MV-4-11 (cell line): ENCODE measurements around the gene ATF7IP.

Experiments
- DNase-seq: peaks from one replicate; lab custom pipeline; 2025; lab: John Stamatoyannopoulos, UW

Gene ATF7IP

DNA sequence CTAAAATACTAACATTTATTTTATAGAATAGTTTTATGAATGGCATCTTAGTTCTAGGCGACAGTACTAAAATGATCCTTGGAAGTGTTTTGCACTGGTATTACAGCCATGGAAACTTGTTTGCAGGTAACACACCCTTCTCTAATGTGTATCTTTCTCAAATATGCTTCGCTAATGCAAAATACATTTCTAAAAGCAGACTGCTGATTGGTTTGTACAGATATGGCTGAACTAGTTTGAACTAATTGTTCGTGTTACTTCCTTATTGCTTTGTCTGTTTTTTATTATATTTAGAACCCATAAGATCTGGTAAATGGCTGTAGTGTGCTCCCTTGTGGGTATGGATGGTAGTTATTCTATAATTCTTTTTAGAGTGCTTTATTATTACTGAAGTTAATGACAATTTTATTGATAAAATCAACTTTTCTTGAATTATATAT, 53.0 kb downstream of the ATF7IP start:
- peak; percentile 7 for DNase-seq

DNA sequence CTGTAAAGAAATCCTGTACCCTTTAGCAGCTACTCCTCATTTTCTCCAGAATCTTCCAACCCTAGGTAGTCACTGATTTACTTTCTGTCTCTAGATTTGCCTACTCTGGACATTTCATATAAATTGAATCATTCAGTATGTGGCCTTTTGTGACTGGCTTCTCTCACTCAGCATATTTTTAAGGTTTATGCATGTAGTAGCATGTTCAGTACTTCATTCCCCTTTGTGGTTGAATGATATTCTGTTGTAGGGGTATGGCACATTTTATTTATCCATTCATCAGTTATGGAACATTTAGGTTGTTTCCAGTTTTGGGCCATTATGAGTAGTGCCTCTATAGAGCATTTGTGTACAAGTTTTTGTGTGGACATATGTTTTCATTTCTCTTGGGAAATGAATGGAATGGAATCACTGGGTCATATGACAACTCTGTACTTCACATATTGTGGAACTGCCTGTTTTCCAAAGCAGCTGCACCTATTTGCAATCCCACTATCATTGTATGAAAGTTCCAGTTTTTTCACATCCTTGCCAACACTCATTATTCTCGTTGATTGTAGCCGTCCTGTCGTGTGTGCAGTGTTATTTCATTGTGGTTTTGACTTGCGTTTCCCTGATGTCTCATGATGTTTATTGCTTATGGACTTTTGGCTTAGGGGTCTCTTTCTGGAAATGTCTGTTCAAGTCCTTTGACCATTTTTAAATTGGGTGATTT, 57.2 kb downstream of the ATF7IP start:
- no peak for DNase-seq

DNA sequence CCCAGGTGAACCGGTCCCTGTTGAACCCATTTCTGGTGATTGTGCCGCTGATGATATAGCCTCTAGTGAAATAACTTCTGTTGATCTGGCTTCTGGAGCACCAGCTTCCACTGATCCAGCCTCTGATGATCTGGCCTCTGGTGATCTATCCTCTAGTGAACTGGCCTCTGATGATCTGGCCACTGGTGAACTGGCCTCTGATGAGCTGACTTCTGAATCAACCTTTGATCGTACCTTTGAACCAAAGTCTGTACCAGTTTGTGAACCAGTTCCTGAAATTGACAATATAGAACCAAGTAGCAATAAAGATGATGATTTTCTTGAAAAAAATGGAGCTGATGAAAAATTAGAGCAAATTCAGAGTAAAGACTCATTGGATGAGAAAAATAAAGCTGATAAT, 59.1 kb downstream of the ATF7IP start:
- DNase-seq: no peak

DNA sequence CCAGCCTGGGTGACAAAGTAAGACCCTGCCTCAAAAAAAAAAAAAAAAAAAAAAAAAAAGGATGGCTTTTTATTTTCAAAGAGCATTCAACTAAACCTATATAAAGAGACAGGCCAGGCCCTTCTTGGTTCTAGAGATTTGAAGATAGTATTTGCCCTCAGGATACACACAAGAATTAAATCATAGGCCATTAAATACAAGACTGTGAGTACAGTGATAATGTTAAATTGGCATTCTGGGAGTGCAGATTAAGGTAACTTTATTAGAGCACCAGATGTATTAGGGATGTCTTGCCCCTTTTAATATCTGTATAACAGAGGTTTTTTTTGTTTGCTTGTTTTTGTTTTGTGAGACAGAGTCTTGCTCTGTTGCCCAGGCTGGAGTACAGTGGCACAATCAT, 61.3 kb downstream of the ATF7IP start:
- no peak for DNase-seq

DNA sequence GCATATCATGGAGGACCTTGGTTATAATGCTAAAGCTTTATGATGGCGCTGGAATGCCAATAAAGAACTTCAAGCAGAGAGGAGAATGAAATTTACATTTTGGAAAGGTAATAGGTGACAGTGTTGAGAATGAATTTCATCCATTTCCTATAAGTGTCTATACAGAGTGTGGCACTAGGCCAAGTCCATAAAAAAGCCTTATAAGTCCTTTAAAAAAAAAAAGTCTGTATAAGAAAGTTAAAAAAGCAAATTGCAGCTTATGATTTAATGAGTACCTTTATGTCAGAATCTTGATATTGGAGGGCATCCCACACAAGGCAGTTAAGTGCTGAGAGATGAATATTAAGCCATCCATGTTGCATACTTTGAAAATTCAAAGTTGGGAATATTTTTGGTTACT, 62.4 kb downstream of the ATF7IP start:
- DNase-seq: no peak

DNA sequence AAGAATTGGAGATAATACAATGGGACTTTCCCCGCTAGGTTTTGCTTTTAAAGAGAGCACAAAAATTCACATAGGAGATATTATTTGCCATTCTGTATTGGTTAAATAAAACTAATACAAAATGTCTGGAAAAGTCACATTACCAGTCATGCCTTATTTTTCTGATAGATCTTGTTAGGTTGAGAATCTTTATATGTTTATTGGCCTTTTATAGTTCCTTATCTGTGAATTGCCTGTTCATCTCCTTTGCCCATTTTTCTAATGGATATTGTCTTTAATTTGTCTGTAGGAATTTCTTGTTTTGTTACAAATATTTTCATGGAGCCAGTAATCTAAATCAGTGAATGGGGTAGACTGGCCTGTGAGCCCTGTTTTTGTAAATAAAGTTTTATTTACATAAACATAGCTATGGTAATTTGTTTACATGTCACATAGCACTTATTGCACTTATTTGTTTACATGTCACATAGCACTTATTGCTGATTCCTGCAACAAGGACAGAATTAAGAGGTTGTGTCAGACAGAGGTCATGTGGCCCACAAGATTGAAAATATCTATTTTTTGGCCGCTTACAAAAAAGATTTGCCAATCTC, 65.0 kb downstream of the ATF7IP start:
- DNase-seq: no peak

DNA sequence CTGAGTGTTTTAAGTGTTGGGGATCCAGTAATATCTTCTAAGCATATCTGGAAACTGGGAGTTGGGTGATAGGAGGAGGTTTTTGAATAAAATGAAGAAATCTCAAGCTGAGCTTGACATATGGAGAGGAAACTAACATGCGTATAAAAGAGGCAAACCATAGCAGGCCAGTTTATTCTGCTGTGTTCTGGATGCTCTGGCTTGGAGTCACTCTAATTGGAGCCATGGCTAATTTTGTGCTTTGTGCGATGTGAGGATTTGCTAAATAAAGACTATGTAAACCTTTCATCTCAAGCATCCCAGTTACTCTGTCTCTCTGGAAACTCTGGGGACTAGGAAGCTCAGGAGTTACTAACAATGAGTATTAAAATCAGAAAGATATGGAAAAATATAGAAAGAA, 66.5 kb downstream of the ATF7IP start:
- DNase-seq: no peak

DNA sequence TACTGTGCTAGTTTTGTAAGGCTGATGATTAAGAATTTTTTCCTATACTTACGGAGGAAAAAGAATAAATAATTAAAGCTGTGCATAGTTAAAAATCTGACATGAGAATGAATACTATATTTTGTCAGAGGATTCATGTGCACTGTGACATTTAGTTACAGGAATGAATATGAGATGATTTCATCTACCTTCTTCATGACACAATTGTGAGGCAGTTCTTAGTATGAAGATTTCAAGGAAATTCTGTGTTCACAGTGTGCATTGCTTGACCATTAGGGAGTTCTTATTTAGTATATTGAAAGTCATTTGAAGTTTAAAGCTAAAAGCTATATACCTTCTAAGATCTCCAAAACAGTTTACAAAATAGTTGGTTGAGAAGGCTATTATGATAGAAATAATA, 70.1 kb downstream of the ATF7IP start:
- DNase-seq: no peak

DNA sequence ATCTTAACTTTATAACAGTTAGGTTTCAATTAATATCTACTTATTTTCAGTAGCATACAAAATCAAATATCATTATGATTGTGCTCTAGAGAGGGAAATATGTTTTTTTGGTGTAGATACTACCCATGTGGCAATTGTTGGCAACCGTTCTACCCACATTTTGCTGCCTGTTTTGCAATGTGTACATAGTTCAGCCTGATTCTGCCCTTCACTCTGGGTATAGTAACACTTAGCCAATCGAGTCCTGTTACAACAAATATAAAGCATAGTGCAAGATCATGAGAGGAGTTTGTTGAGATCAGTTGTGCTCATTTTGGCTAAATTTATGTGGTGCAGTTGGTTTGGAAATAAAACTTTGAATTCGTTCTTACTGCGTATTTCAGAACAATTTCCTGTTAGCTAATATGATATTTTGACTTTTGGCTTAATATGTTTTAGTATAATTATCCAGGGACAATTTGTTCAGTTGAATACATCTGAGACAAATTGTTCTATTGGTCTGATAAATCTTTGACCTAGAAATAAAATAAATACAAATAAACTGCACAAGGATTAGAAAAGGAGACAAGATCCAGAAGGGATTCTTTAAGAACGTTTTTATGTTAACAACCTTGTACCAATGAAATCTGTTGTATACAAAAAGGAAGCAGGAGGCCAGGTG, 76.9 kb downstream of the ATF7IP start:
- DNase-seq: peak; percentile 82

DNA sequence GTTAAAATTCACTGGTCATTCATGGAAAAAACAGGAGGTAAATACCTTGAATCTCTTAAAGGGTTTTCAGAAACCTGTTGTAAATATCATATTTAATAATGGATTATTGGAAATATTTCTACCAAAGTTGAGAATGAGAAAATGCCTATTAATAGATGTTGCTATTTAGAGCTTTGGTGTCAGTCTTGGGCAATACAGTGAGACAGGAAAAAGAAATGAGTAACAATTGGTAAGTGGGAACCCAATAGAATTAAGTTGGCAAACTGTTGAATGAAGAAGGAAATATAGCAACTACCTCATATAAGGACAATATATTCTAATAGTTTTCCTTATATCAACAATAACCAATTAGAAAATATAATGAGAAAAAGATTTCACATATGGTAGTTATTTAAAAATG, 78.0 kb downstream of the ATF7IP start:
- DNase-seq: peak; percentile 65

DNA sequence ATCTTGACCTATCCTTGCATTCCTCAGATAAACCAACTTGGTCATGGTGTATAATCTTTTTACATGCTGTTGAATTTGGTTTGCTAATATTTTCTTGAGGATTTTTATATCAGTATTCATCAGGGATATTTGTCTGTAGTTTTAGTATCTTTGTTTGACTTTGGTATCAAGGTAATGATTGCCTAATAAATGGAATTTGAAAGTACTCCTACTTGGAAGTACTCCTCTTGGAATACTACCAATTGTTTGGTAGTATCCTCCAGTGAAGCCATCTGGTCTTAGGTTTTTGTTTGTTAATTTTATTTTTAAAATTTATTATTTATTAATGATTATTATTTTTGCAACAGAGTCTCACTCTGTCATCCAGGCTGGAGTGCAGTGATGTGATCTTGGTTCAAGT, 85.0 kb downstream of the ATF7IP start:
- no peak for DNase-seq

DNA sequence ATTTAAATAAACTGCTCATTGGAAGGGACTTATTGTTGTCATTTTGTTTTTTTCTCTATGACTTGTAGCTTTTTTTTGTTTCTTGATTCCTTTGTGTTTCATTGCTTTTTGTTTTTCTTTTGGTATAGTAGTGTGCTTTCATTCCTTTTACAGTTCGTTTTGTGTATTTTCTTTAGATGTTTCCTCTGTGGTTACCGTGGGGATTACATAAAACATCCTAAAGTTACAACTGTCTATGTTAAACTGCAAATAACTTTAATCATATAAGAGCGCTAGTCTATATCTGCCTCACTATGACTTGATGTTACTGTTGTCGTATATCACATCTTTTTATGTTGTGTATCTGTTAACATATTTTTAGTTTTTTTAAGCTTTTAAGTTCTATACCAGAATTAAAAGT, 86.9 kb downstream of the ATF7IP start:
- DNase-seq: no peak

DNA sequence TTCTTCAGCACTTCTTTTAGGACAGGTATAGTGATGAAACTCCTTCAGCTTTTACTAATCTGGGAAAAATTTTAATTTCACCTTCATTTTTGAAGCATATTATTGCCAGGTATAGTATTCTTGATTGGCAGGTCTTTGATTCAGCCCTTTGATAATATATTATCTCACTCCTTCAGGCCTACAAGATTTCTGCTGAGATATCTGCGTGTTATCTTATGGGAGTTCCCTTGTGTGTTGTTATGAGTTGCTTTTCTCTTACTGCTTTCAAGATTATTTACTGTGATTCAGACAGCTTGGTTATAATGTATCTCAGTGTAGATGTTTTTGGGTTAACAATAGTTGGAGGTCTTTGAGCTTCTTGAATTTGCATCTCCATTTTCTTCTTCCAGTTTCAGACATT, 87.4 kb downstream of the ATF7IP start:
- DNase-seq: no peak

DNA sequence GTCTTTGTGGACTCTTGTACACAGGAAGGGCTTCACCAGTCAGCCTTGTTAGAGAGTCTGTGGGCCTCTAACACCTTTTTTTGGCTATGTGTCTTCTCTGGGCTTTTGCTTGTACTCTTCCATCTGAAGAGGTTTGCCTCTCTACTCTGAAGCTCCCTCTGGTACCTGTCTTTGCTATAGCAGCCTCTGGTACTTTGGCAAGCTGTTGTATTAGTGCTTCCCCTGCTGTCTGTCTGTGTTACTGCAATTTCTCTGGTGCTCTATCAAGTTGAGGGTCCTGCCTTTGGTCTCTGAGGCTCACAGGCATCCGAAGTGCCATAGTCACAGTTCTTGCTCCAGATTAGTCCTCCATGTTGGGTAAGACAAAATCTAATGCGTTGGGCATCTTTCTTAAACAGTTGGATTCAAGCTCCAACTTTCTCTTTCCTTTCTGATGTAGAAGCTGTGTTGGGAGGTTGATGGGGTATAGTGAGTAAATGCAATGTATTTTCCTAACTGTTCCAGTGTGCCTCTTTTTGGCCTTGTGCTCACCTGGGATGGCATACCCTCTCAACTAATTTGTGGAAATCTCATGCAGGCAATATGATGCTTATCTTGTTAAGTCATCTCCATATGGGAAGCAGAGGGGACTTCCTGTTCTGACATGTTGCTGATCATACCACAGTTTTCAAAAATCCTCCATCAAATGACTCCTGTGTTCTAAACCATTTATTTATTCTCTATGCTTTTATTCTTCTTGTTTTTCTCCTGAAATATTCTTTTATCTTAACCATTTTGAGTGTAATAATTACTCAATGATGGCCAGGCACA, 88.8 kb downstream of the ATF7IP start:
- peak; percentile 58 for DNase-seq

DNA sequence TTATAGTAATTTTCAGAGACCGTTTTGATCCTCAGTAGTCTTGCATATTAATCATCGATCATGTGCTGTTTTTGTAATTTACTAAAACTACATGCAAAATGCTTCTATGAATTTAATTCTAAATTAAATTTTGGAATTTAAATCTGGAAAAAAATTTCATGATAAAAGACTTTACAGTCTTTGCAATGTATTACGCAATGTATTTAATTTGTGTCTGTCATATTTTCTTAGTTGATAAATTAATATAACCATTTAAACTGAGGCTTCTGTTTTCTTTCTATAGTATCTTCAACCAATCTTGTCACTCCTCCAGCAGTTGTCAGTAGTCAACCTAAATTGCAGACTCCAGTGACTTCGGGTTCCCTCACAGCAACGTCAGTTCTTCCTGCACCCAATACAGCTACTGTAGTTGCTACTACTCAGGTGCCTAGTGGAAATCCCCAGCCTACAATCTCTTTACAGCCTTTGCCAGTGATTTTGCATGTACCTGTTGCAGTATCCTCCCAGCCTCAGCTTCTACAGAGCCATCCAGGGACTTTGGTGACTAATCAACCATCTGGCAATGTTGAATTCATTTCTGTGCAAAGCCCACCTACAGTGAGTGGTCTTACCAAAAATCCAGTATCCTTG, 94.8 kb downstream of the ATF7IP start:
- DNase-seq: no peak

DNA sequence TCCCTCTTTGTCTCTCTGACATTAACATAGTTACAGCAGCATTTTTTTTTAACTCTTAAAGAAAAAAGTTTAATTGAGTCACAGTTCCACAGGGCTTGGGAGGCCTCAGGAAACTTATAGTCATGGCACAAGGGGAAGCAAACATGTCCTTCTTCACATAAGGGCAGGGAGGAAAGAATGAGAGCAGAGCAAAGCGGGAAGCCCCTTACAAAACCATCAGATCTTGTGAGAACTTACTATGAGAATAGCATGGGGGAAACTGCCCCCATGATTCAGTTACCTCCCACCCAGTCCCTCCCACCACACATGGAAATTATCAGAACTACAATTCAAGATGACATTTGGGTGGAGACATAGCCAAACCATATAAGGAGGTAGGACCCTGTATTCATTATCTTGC, 106.0 kb downstream of the ATF7IP start:
- DNase-seq: no peak

DNA sequence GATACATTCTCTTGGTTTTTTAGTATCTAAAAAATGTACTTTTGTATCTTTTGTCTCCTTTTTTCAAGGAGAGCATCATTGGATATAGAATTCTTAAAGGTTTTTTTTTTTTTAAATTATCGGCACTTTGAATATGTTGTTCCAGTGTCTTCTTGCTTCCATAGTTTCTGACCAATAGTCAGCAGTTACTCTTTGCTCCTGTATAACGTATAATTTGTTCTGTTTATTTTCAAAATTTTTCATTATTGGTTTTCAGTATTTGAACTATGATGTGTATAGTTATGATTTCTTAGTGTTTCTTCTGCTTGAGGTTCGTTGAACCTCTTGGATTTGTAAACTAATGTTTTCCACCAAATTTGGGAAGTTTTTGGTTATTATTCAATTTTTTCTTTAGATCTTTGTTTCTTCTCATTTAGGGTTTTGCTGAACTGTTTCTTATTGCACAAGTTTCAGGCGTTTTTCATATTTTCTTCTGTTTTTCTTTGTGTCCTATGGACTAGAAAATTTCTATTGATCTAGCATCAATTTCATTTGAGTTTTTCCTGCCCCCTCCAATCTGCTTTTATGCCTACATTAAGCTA, 108.3 kb downstream of the ATF7IP start:
- peak; percentile 37 for DNase-seq

DNA sequence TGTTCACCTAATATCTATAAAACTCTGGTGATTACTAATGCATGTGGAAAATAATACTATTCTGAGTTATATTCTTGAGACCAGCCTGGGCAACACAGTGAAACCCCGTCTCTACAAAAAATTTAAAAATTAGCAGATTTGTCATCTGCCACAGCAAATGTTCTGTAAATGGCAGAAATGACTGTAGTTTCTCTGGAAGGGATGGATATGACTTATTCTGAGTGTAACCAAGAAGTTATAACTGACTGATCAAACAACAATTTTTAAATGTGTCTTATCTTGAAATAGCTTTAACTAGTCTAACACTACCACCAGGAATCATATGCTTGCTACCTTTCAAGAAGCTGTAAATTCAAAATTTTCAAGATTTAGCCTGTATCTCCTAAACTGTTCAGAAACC, 113.5 kb downstream of the ATF7IP start:
- DNase-seq: no peak

DNA sequence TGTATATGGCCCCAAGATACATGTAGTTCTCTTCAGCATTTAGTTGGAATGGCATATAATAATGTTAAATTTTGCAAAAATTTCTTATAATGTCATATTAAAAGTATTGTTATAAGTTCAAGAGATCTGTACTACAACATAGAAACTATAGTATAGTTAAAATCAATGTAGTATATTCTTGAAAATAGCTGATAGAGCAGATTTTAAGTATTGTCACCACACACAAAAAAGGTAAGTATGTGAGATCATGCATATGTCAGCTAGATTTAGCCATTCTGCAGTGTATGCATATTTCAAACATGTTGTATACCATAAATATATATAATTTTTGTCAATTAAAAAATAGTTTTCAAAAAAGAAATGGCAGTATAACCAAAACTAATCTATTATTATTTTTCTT, 115.7 kb downstream of the ATF7IP start:
- DNase-seq: no peak

DNA sequence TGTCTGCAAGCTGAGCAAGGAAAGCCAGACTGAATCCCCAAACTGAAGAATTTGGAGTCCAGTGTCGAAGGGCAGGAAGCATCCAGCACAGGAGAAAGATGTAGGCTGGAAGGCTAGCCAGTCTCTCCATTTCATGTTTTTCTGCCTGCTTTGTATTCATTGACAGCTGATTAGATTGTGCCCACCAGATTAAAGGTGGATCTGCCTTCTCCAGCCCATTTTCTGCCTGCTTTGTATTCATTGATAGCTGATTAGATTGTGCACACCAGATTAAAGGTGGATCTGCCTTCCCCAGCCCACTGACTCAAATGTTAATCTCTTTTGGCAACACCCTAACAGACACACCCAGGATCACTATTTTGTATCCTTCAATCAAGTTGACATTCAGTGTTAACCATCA, 116.9 kb downstream of the ATF7IP start:
- DNase-seq: no peak

DNA sequence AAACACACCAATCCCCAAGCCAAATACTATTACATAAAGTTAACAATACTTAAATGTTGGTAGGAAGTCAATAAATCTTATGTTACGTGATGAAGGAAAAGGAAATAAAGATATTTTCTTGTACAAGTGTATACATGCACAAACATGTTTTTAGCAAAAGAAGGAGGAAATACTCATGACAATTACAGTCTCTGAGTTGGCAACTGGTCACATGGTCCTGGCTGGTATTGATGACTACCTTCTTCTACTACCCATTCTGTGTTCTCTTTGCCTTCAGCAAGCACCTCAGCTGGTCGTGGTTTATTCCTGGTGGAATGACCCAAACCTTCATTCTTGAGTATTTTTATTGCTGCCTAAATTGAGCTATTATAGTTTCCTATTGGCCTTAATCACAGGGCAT, 117.4 kb downstream of the ATF7IP start:
- no peak for DNase-seq

DNA sequence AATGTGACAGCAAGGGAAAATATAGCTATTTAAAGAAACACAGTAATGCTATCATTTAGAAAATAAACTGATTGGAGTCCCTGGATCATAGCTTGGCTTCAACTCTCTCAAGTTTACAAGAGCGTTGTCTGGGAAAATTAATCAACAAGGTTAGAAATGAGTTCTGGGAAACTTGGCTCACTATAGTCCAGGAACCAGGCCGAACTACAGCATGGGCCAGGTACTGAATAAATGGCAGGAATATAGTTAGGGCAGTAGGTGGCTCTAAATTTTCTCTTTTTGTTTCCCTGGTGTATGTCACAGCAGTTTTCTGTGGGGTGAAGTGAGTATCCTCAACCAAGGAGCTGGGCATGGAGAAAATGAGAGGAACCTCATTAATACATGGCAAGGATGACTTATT, 129.8 kb downstream of the ATF7IP start:
- DNase-seq: no peak
